GM19397 (cell line): ENCODE results near the gene METTL27.
"Not testable (repeated sequence)": the region's sequence is repeated elsewhere in the genome, so short reads cannot be mapped to it uniquely, and the experiment has no call there.

ENCODE experiments used
- ATAC-seq: cut with Tn5 transposase; IDR thresholded peaks from one replicate; pipeline ENCODE4 v1.9.1; 2021; ENCODE audit warnings: mild to moderate bottlenecking, moderate library complexity; ENCODE audit not compliant: unreplicated experiment

METTL27 gene

GRCh38 chr7:73842067-73842976 lies at the start of gene METTL27:
TSS of gene METTL27 (minus strand) at chr7:73842516. CDS start at chr7:73842140, 376 bp downstream.
- ATAC-seq: peak; percentile 89

- ATAC-seq: no peak
These were observed 49.0 kb upstream of the METTL27 start for GRCh38 chr7:73891178-73891885.

GRCh38 chr7:73890555-73891147 lies 48.3 kb upstream of the METTL27 start:
- ATAC-seq: no peak

GRCh38 chr7:73888959-73889358 lies 46.6 kb upstream of the METTL27 start:
- ATAC-seq: no peak

GRCh38 chr7:73887762-73888161 lies 45.4 kb upstream of the METTL27 start:
- no peak for ATAC-seq

- ATAC-seq: no peak
These were observed 43.9 kb upstream of the METTL27 start for GRCh38 chr7:73885975-73886798.

- no peak for ATAC-seq
These were observed 43.2 kb upstream of the METTL27 start for GRCh38 chr7:73885433-73885974.

- ATAC-seq: not testable (repeated sequence)
These were observed 42.6 kb upstream of the METTL27 start for GRCh38 chr7:73884867-73885422.

GRCh38 chr7:73882047-73882402 lies 39.7 kb upstream of the METTL27 start:
- no peak for ATAC-seq

GRCh38 chr7:73881352-73882046 lies 39.2 kb upstream of the METTL27 start:
- no peak for ATAC-seq

- ATAC-seq: no peak
These were observed 38.5 kb upstream of the METTL27 start for GRCh38 chr7:73880755-73881328.

GRCh38 chr7:73879977-73880681 lies 37.8 kb upstream of the METTL27 start:
- ATAC-seq: no peak

GRCh38 chr7:73876973-73877372 lies 34.7 kb upstream of the METTL27 start:
- ATAC-seq: no peak

- ATAC-seq: no peak
These were observed 34.0 kb upstream of the METTL27 start for GRCh38 chr7:73876361-73876760.

- ATAC-seq: no peak
These were observed 30.0 kb upstream of the METTL27 start for GRCh38 chr7:73872056-73872908.

- no peak for ATAC-seq
These were observed 29.1 kb upstream of the METTL27 start for GRCh38 chr7:73871163-73872011.

- ATAC-seq: no peak
These were observed 27.8 kb upstream of the METTL27 start for GRCh38 chr7:73870041-73870492.
